WI38 (cell line): Measurements from ENCODE around the gene ZNF764.

Experiments used
- H3K4me3 ChIP-seq: 2 replicates; pipeline ENCODE4 v1.5.1; 2011; ENCODE audit warnings: low read depth, mild to moderate bottlenecking, control low read depth, low read length
- CTCF ChIP-seq: IDR thresholded peaks from 2 replicates; pipeline ENCODE4 v1.5.1; 2012; ENCODE audit warnings: low read depth, mild to moderate bottlenecking, control low read depth, low read length

The ZNF764 gene

GRCh38 chr16:30557957-30558788 is at the start of gene ZNF764:
ZNF764 (minus strand) TSS chr16:30558374; CDS start chr16:30558182, 192 bp downstream.
- H3K4me3 ChIP-seq = peak within 1 kb of the TSS; percentile 83
- no peak for TF ChIP-seq CTCF

- TF ChIP-seq CTCF = no peak
Measured at GRCh38 chr16:30606004-30606403, 47.8 kb upstream of the ZNF764 start.

GRCh38 chr16:30605158-30605557 is 47.0 kb upstream of the ZNF764 start:
- no peak for TF ChIP-seq CTCF
- H3K4me3 ChIP-seq = no peak overlapping the region

More at GRCh38 chr16:30606004-30606403, 47.8 kb upstream of the ZNF764 start:
- H3K4me3 ChIP-seq = no peak overlapping the region

GRCh38 chr16:30604316-30604947 is 46.3 kb upstream of the ZNF764 start:
- H3K4me3 ChIP-seq = no peak overlapping the region

GRCh38 chr16:30603945-30604315 is 45.8 kb upstream of the ZNF764 start:
- no peak overlapping the region for H3K4me3 ChIP-seq
- TF ChIP-seq CTCF = no peak

More at GRCh38 chr16:30604316-30604947, 46.3 kb upstream of the ZNF764 start:
- no peak for TF ChIP-seq CTCF

- no peak for TF ChIP-seq CTCF
- H3K4me3 ChIP-seq = no peak overlapping the region
Measured at GRCh38 chr16:30602616-30603277, 44.6 kb upstream of the ZNF764 start.
